ENCODE results near the gene SH3PXD2A. TPM values are rescaled to one million over a fixed set of nuclear protein-coding genes. Genes with fewer than 3 reads are reported as not detected.

SH3PXD2A gene
- total RNA-seq, 1 donor = 29.0 TPM

GRCh38 chr10:103765981-103766380 is 89.4 kb downstream of the SH3PXD2A start:
- Histone ChIP-seq H3K27me3 (ENCODE audit: insufficient read depth, low read length) (no peaks in the 10 kb centered on the region), H3K79me2 (ENCODE audit: insufficient read depth, low read length) (no peaks in the 10 kb centered on the region), H2AFZ (ENCODE audit: low read length) (no peak overlapping the region), H3K4me3 (ENCODE audit: insufficient read depth, low read length) (no peak overlapping the region), H3K4me2 (ENCODE audit: insufficient read depth, low read length) (no peak overlapping the region), H3K9me3 (ENCODE audit: low read depth, low read length) (no peaks in the 10 kb centered on the region), H3K27ac (ENCODE audit: low read depth, low read length) (no peak overlapping the region), H4K20me1 (ENCODE audit: insufficient read depth, low read length) (no peaks in the 10 kb centered on the region), H3K4me1 (ENCODE audit: insufficient read depth, low read length) (peaks cover 23% of the 10 kb centered on the region), H3K36me3 (ENCODE audit: insufficient read depth, low read length) (no peaks in the 10 kb centered on the region)
- DNase-seq (ENCODE audit: insufficient read length, low spot score, missing footprints) = no peak
- no peak for TF ChIP-seq CTCF (IDR thresholded peaks at IDR 0.05; ENCODE audit: extremely low read depth, low read depth, low read length)

- no peaks in the 10 kb centered on the region for H3K79me2 ChIP-seq (ENCODE audit: insufficient read depth, low read length)
- no peaks in the 10 kb centered on the region for H3K9me3 ChIP-seq (ENCODE audit: low read depth, low read length)
- no peak overlapping the region for H3K4me3 ChIP-seq (ENCODE audit: insufficient read depth, low read length)
- no peaks in the 10 kb centered on the region for H4K20me1 ChIP-seq (ENCODE audit: insufficient read depth, low read length)
- peaks cover 26% of the 10 kb centered on the region for H3K4me1 ChIP-seq (ENCODE audit: insufficient read depth, low read length)
- H3K4me2 ChIP-seq (ENCODE audit: insufficient read depth, low read length) = no peak overlapping the region
- TF ChIP-seq CTCF (IDR thresholded peaks at IDR 0.05; ENCODE audit: extremely low read depth, low read depth, low read length) = no peak
- no peaks in the 10 kb centered on the region for H3K27me3 ChIP-seq (ENCODE audit: insufficient read depth, low read length)
- H3K27ac ChIP-seq (ENCODE audit: low read depth, low read length) = peak overlapping the region; percentile 10
- peak; percentile 78 for DNase-seq (ENCODE audit: insufficient read length, low spot score, missing footprints)
- no peak overlapping the region for H2AFZ ChIP-seq (ENCODE audit: low read length)
- no peaks in the 10 kb centered on the region for H3K36me3 ChIP-seq (ENCODE audit: insufficient read depth, low read length)
Observed at GRCh38 chr10:103765168-103765567, 90.2 kb downstream of the SH3PXD2A start.

GRCh38 chr10:103764296-103765088 is 90.9 kb downstream of the SH3PXD2A start:
- H3K9me3 ChIP-seq (ENCODE audit: low read depth, low read length) = no peaks in the 10 kb centered on the region
- no peak overlapping the region for H2AFZ ChIP-seq (ENCODE audit: low read length)
- peak overlapping the region; percentile 15 for H3K27ac ChIP-seq (ENCODE audit: low read depth, low read length)
- H4K20me1 ChIP-seq (ENCODE audit: insufficient read depth, low read length) = no peaks in the 10 kb centered on the region
- H3K4me3 ChIP-seq (ENCODE audit: insufficient read depth, low read length) = no peak overlapping the region
- no peak overlapping the region for H3K4me2 ChIP-seq (ENCODE audit: insufficient read depth, low read length)
- H3K27me3 ChIP-seq (ENCODE audit: insufficient read depth, low read length) = no peaks in the 10 kb centered on the region
- H3K4me1 ChIP-seq (ENCODE audit: insufficient read depth, low read length) = peaks cover 32% of the 10 kb centered on the region
- no peak for TF ChIP-seq CTCF (IDR thresholded peaks at IDR 0.05; ENCODE audit: extremely low read depth, low read depth, low read length)
- no peak for DNase-seq (ENCODE audit: insufficient read length, low spot score, missing footprints)
- H3K36me3 ChIP-seq (ENCODE audit: insufficient read depth, low read length) = no peaks in the 10 kb centered on the region
- H3K79me2 ChIP-seq (ENCODE audit: insufficient read depth, low read length) = no peaks in the 10 kb centered on the region

- Histone ChIP-seq H3K9me3 (ENCODE audit: low read depth, low read length) (no peaks in the 10 kb centered on the region), H4K20me1 (ENCODE audit: insufficient read depth, low read length) (no peaks in the 10 kb centered on the region), H3K4me3 (ENCODE audit: insufficient read depth, low read length) (no peak overlapping the region), H3K27ac (ENCODE audit: low read depth, low read length) (peak overlapping the region; percentile 15), H3K4me2 (ENCODE audit: insufficient read depth, low read length) (no peak overlapping the region), H3K4me1 (ENCODE audit: insufficient read depth, low read length) (peaks cover 41% of the 10 kb centered on the region), H3K79me2 (ENCODE audit: insufficient read depth, low read length) (no peaks in the 10 kb centered on the region), H3K27me3 (ENCODE audit: insufficient read depth, low read length) (no peaks in the 10 kb centered on the region), H2AFZ (ENCODE audit: low read length) (peak overlapping the region; percentile 41), H3K36me3 (ENCODE audit: insufficient read depth, low read length) (no peaks in the 10 kb centered on the region)
- DNase-seq (ENCODE audit: insufficient read length, low spot score, missing footprints) = no peak
- TF ChIP-seq CTCF (IDR thresholded peaks at IDR 0.05; ENCODE audit: extremely low read depth, low read depth, low read length) = no peak
Observed at GRCh38 chr10:103763374-103764202, 91.8 kb downstream of the SH3PXD2A start.
